Neutrophil (primary cell): ENCODE data around the gene ATG101.
A peak's percentile ranks its signal among the peaks of the same experiment; 100 is the strongest.

Source experiments
- H3K27ac ChIP-seq: fragments of 200-600 bp; sonication (generic); 2 replicates; pipeline ENCODE4 v1.5.1; 2016; ENCODE audit warnings: mild to moderate bottlenecking, moderate library complexity
- H3K27me3 ChIP-seq: fragments of 200-600 bp; sonication (generic); 2 replicates; pipeline ENCODE4 v1.6.0; 2016; ENCODE audit warnings: mild to moderate bottlenecking
- H3K36me3 ChIP-seq: fragments of 200-600 bp; sonication (generic); 2 replicates; pipeline ENCODE4 v1.5.1; 2017
- H3K4me1 ChIP-seq, 2 experiments: fragments of 200-600 bp in 1 of 2; sonication (generic) in 1 of 2; 1 replicate in 1 of 2; 2 replicates in 1 of 2; pipeline versions ENCODE4 v1.5.1 to v1.6.1; 2013 to 2016; ENCODE audit warnings: low read depth in 1 of 2, low read length in 1 of 2, mild to moderate bottlenecking in 1 of 2, moderate library complexity in 1 of 2; ENCODE audit not compliant: control insufficient read depth in 1 of 2, insufficient read depth in 1 of 2
- H3K4me3 ChIP-seq, 2 experiments: fragments of 200-600 bp in 1 of 2; sonication (generic) in 1 of 2; 1 replicate in 1 of 2; 2 replicates in 1 of 2; pipeline ENCODE4 v1.5.1; 2013 to 2016; ENCODE audit warnings: low read depth in 1 of 2, low read length in 1 of 2, mild to moderate bottlenecking in 1 of 2, moderate library complexity in 1 of 2
- H3K9me3 ChIP-seq: fragments of 200-600 bp; sonication (generic); 2 replicates; pipeline ENCODE4 v1.5.1; 2016
- TF ChIP-seq, protein P1 (sequence below): fragments of 200-600 bp; sonication (generic); IDR thresholded peaks from 2 replicates; pipeline ENCODE4 v1.5.1; 2016; ENCODE audit warnings: antibody characterized with exemption

ATG101 gene

DNA sequence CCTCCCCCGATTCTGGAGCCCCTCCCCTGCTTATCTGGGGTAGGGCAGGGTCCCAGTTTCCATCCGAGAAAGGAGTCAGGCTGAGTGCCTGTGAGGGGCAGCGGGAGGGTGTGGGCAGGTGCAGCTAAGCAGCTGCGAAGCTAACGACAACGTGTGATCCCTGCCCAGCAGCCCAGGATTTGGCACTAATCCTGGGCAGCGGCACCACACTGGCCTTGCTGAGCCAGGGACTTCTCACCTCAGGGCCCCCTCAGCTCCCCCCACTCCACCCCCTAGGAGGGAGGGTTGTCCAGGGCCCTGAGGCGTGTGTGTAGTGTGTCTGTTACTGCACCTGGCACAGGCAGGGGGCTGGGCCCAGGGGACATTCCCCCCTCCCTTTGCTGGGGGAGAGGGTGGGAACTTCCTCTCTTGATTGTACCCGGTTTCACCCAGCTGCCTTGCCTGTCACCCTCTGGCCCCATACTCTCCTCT, 11.5 kb downstream of the ATG101 start:
- H3K27ac ChIP-seq, result no peak overlapping the region
- H3K9me3 ChIP-seq, result no peaks in the 10 kb centered on the region
- peaks cover 39% of the 10 kb centered on the region for H3K36me3 ChIP-seq
- H3K4me1 ChIP-seq, result peaks cover 0 to 3% of the 10 kb centered on the region in 2 experiments
- TF ChIP-seq, protein P1, sequence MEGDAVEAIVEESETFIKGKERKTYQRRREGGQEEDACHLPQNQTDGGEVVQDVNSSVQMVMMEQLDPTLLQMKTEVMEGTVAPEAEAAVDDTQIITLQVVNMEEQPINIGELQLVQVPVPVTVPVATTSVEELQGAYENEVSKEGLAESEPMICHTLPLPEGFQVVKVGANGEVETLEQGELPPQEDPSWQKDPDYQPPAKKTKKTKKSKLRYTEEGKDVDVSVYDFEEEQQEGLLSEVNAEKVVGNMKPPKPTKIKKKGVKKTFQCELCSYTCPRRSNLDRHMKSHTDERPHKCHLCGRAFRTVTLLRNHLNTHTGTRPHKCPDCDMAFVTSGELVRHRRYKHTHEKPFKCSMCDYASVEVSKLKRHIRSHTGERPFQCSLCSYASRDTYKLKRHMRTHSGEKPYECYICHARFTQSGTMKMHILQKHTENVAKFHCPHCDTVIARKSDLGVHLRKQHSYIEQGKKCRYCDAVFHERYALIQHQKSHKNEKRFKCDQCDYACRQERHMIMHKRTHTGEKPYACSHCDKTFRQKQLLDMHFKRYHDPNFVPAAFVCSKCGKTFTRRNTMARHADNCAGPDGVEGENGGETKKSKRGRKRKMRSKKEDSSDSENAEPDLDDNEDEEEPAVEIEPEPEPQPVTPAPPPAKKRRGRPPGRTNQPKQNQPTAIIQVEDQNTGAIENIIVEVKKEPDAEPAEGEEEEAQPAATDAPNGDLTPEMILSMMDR, result no peak
- H3K4me3 ChIP-seq, result no peak overlapping the region
- H3K27me3 ChIP-seq, result peaks cover 5% of the 10 kb centered on the region

DNA sequence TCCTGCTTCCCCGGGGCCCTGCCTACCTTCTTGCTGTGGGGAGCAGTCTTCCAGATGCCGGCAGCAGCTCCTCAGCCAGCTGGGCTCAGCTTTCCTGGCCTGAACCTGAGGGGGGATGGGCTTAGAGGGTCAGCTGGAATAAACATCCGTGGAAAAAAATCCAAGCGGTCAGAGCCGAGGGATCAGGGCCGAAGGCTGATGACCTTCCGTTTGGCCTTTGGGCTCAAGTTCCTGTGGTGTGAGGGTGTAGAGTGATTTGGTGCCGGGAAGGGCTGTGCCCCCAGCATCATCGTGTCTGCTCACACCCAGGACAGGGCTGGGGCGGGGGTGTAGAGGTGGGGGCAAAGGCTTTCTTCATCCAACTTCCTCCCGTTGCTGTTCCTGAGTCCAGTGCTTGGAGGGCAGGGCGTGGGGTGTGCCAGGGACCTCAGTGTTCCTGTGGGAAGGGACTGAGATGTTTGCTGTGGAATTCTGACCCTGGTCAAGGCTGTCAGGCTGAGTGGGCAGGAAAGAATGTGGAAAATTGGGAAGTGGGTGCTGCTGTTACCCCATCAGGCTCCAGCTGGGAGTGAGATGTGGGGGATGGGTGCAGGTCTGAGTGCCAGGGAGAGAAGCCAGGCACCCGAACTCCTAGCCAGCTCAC, 12.4 kb downstream of the ATG101 start:
- Histone ChIP-seq H3K27ac (no peak overlapping the region), H3K4me1 (peaks cover 0 to 3% of the 10 kb centered on the region in 2 experiments), H3K27me3 (peaks cover 14% of the 10 kb centered on the region), H3K4me3 (no peak overlapping the region), H3K36me3 (peaks cover 31% of the 10 kb centered on the region), H3K9me3 (no peaks in the 10 kb centered on the region)
- TF ChIP-seq, protein P1, result no peak

DNA sequence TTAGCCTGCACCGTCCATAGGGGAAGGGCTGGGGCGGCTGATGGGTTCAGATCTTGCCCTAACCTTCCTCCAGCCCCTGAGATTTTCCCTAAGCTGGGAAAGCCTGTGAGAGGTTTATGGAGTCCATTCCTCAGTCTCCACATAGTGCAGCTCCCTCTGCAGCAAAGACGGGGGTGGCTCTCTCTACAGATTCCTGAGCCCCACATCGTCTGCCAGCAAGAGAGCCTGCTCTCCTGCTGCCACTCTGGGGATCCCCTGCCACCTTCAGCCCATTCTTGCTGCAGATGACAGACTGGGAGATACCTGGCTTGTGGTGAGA, 12.8 kb downstream of the ATG101 start:
- H3K36me3 ChIP-seq, result peaks cover 26% of the 10 kb centered on the region
- no peak overlapping the region for H3K27ac ChIP-seq
- TF ChIP-seq, protein P1, result no peak
- peaks cover 0 to 3% of the 10 kb centered on the region in 2 experiments for H3K4me1 ChIP-seq
- no peak overlapping the region for H3K4me3 ChIP-seq
- no peaks in the 10 kb centered on the region for H3K9me3 ChIP-seq
- peaks cover 18% of the 10 kb centered on the region for H3K27me3 ChIP-seq

DNA sequence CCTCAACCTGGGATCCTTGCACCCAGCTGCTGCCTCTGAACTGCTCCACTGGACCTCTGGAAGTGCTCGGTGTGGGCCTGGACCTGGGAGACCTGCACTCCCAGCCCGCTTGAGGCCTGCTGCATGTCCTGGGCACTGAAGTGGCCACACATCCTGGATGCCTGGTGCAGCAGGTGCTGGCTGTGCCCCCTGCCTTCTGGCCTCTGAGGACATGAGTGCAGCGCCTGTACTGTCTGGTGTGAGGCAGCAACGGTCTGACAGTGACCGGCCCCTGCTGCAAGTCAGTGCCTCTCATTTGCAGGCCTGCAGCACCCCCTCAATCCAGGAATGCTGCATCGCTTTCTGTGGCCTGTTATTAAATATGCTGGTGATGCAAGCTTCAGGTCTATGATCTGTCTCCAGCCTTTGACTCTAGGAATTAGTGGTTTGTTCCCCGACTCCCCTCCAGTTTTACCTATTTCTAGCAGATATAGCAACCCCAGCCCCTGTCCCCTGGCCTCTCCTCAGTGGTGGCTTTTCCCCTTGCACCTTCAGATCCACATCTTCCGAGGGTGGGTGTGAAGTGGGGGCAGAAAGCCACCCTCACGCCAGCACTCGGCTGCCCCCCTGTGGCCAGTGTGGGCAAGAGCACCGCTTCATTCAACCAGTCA, 13.3 kb downstream of the ATG101 start:
- peaks cover 22% of the 10 kb centered on the region for H3K36me3 ChIP-seq
- H3K27me3 ChIP-seq, result peaks cover 23% of the 10 kb centered on the region
- TF ChIP-seq, protein P1, result peak; percentile 83
- no peak overlapping the region for H3K27ac ChIP-seq
- no peak overlapping the region for H3K4me3 ChIP-seq
- H3K9me3 ChIP-seq, result no peaks in the 10 kb centered on the region
- peaks cover 0 to 3% of the 10 kb centered on the region in 2 experiments for H3K4me1 ChIP-seq

DNA sequence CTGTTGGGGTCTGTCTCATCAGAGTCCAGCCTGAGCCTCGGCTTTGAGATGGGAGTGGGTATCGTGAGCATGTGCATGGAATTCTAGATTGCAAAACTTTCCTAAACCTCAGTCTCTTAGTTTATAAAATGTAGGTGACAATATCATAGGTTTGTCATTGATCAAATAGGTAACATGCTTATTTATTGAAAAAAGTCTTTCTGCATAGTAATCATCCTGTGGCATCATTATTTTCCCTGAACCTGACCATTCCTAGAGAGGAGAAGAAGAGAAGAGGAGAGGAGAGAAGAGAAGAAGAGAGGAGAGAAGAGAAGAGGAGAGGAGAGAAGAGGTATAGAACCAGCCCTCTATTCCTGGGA, 13.8 kb downstream of the ATG101 start:
- H3K27me3 ChIP-seq, result peaks cover 28% of the 10 kb centered on the region
- H3K27ac ChIP-seq, result no peak overlapping the region
- TF ChIP-seq, protein P1, result no peak
- H3K4me1 ChIP-seq, result peaks cover 0 to 3% of the 10 kb centered on the region in 2 experiments
- H3K36me3 ChIP-seq, result peaks cover 17% of the 10 kb centered on the region
- H3K9me3 ChIP-seq, result no peaks in the 10 kb centered on the region
- no peak overlapping the region for H3K4me3 ChIP-seq
